NB4 (cell line): ENCODE data around the gene ARX.

Experiments
- DNase-seq: peaks from one replicate; pipeline ENCODE4 v3.0.0; 2010; ENCODE audit warnings: low read depth
- H3K4me3 ChIP-seq: one replicate; pipeline ENCODE4 v1.5.1; 2011; ENCODE audit warnings: mild to moderate bottlenecking, low read depth, low read length, moderate library complexity
- MYC ChIP-seq: IDR thresholded peaks from 2 replicates; pipeline ENCODE4 v1.6.1; 2011; ENCODE audit warnings: low read depth, low read length
- POLR2A ChIP-seq: IDR thresholded peaks from 2 replicates; pipeline ENCODE4 v1.6.1; 2011; ENCODE audit warnings: mild to moderate bottlenecking; ENCODE audit not compliant: insufficient read length; ENCODE audit errors: extremely low read depth
- TF ChIP-seq, protein P1 (sequence below): IDR thresholded peaks from one replicate; pipeline ENCODE4 v1.5.1; 2012; ENCODE audit warnings: low read depth, low read length
- TF ChIP-seq, protein P2 (sequence below): IDR thresholded peaks from 2 replicates; pipeline ENCODE4 v1.6.1; 2011; ENCODE audit warnings: low read depth, low read length

The ARX gene

DNA sequence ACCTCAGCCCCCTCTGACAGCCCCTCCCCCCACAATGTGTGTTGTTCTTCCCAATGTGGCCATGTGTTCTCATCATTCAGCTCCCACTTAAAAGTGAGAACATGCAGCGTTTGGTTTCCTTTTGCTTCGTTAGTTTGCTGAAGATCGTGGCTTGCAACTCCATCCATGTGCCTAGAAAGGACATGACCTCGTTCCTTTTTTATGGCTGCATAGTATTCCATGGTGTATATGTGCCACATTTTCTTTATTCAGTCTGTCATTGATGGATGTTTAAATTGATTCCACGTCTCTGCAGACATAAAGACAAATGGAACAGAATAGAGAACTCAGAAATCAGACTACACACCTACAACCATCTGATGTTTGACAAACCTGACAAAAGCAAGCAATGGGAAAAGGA lies 46.0 kb downstream of the ARX start:
- DNase-seq: no peak
- no peak overlapping the region for H3K4me3 ChIP-seq
- TF ChIP-seq, protein P1, sequence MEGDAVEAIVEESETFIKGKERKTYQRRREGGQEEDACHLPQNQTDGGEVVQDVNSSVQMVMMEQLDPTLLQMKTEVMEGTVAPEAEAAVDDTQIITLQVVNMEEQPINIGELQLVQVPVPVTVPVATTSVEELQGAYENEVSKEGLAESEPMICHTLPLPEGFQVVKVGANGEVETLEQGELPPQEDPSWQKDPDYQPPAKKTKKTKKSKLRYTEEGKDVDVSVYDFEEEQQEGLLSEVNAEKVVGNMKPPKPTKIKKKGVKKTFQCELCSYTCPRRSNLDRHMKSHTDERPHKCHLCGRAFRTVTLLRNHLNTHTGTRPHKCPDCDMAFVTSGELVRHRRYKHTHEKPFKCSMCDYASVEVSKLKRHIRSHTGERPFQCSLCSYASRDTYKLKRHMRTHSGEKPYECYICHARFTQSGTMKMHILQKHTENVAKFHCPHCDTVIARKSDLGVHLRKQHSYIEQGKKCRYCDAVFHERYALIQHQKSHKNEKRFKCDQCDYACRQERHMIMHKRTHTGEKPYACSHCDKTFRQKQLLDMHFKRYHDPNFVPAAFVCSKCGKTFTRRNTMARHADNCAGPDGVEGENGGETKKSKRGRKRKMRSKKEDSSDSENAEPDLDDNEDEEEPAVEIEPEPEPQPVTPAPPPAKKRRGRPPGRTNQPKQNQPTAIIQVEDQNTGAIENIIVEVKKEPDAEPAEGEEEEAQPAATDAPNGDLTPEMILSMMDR: no peak
- TF ChIP-seq, protein P2, sequence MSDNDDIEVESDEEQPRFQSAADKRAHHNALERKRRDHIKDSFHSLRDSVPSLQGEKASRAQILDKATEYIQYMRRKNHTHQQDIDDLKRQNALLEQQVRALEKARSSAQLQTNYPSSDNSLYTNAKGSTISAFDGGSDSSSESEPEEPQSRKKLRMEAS: no peak

DNA sequence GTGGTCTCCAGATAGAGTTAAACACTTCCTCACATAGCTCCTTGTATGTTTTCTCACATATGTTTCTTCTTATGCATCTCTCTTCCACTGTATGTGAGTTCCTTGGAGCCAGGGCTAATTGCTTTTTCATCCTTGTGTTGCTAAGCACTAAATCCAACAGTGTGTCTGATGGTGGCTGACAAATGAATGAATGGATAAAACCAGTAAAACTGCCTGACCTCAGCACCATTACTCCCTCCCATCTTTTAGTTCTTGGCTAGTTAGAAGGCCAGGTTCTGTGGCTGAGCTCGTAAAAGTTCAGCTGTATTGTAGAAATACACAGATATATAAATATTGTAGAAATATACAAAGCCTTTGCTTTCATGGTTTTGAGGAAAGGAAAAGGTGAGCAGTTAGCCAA lies 50.4 kb downstream of the ARX start:
- H3K4me3 ChIP-seq: no peak overlapping the region
- TF ChIP-seq, protein P2: no peak
- TF ChIP-seq MYC (no peak), POLR2A (no peak)
- TF ChIP-seq, protein P1: no peak
- no peak for DNase-seq

- no peak overlapping the region for H3K4me3 ChIP-seq
- DNase-seq: no peak
- TF ChIP-seq POLR2A: no peak
- TF ChIP-seq, protein P2: no peak
- no peak for TF ChIP-seq MYC
- TF ChIP-seq, protein P1: no peak
These were observed 51.9 kb downstream of the ARX start for GRCh38 chrX:24963823-24964222.

GRCh38 chrX:24961809-24962208 lies 54.0 kb downstream of the ARX start:
- TF ChIP-seq, protein P2: no peak
- TF ChIP-seq, protein P1: no peak
- TF ChIP-seq MYC (no peak), POLR2A (no peak)
- H3K4me3 ChIP-seq: no peak overlapping the region
- no peak for DNase-seq

DNA sequence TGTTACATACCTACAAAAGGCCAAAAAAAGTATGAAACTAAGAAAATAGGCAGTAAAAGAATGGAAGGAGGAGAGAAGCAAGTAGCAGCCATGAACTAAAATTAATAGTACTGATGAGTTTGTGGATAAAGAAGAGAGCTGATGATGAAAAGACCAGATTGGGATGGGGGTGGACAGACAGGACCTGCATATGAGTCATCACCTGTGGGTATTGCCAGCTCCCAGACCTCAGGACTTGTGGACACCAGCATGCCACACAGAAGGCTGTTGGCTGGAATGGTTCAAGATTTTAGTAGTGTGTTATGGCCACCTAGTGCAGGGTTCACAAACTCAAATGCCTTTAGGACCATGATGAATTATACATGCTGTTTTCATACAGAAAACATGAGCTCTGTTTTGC lies 58.9 kb downstream of the ARX start:
- TF ChIP-seq, protein P1: no peak
- no peak for TF ChIP-seq MYC
- TF ChIP-seq, protein P2: no peak
- TF ChIP-seq POLR2A: no peak
- no peak overlapping the region for H3K4me3 ChIP-seq
- DNase-seq: no peak
